ENCODE results near the gene RTN4. TPM values are rescaled to one million over a fixed set of nuclear protein-coding genes. Genes with fewer than 3 reads are reported as not detected.
A peak's percentile ranks its signal among the peaks of the same experiment; 100 is the strongest.

RTN4 gene
- total RNA-seq, 4 donors from 2014 or later, result 119 to 205 (median 154) TPM

- Histone ChIP-seq H3K36me3 (no peaks in the 10 kb centered on the region), H3K27me3 (no peaks in the 10 kb centered on the region), H3K4me3 (no peak overlapping the region), H3K27ac (peak overlapping the region in 1 of 2 donors; percentile 50), H3K4me1 (peaks cover 4 to 17% of the 10 kb centered on the region in 2 donors), H3K9me3 (no peaks in the 10 kb centered on the region)
- no peak for DNase-seq
- TF ChIP-seq POLR2A (IDR thresholded peaks at IDR 0.05) (no peak), CTCF (IDR thresholded peaks at IDR 0.05) (no peak)
- intact Hi-C loops (cut with DNase I; ENCODE audit: low total_unique reads), result no loop called here
Observed at GRCh38 chr2:55010915-55011314, 39.3 kb downstream of the RTN4 start.

- no peak for DNase-seq
- peaks cover 4 to 17% of the 10 kb centered on the region in 2 donors for H3K4me1 ChIP-seq
- H3K27ac ChIP-seq, result peak overlapping the region in 1 of 2 donors; percentile 50
- intact Hi-C loops (cut with DNase I; ENCODE audit: low total_unique reads), result no loop called here
- no peaks in the 10 kb centered on the region for H3K9me3 ChIP-seq
- H3K36me3 ChIP-seq, result no peaks in the 10 kb centered on the region
- H3K27me3 ChIP-seq, result no peaks in the 10 kb centered on the region
- peak overlapping the region in 1 of 2 donors; percentile 21 for H3K4me3 ChIP-seq
- TF ChIP-seq CTCF (IDR thresholded peaks at IDR 0.05), result no peak
- TF ChIP-seq POLR2A (IDR thresholded peaks at IDR 0.05), result no peak
Observed at GRCh38 chr2:55010149-55010591, 40.1 kb downstream of the RTN4 start.

GRCh38 chr2:55009277-55010060 is 40.8 kb downstream of the RTN4 start:
- intact Hi-C loops (cut with DNase I; ENCODE audit: low total_unique reads), result no loop called here
- peaks cover 4 to 17% of the 10 kb centered on the region in 2 donors for H3K4me1 ChIP-seq

GRCh38 chr2:55006306-55006705 is 43.9 kb downstream of the RTN4 start:
- DNase-seq, result no peak
- TF ChIP-seq CTCF (IDR thresholded peaks at IDR 0.05) (no peak), POLR2A (IDR thresholded peaks at IDR 0.05) (no peak)
- Histone ChIP-seq H3K36me3 (no peaks in the 10 kb centered on the region), H3K4me1 (no peaks in the 10 kb centered on the region), H3K27ac (no peak overlapping the region), H3K4me3 (no peak overlapping the region), H3K9me3 (no peaks in the 10 kb centered on the region), H3K27me3 (no peaks in the 10 kb centered on the region)
- intact Hi-C loops (cut with DNase I; ENCODE audit: low total_unique reads), result no loop called here

More at GRCh38 chr2:55009277-55010060, 40.8 kb downstream of the RTN4 start:
- Histone ChIP-seq H3K36me3 (no peaks in the 10 kb centered on the region), H3K27me3 (no peaks in the 10 kb centered on the region), H3K27ac (peak overlapping the region in 1 of 2 donors; percentile 50), H3K4me3 (peak overlapping the region in 1 of 2 donors; percentile 21), H3K9me3 (no peaks in the 10 kb centered on the region)
- no peak for TF ChIP-seq CTCF (IDR thresholded peaks at IDR 0.05)
- no peak for TF ChIP-seq POLR2A (IDR thresholded peaks at IDR 0.05)
- DNase-seq, result no peak

All from uterus (tissue), 4 donors.